Measurements from ENCODE around the gene RABL3.

GRCh38 chr3:120684896-120685295 is 57.4 kb downstream of the RABL3 start:
- TF ChIP-seq POLR2A (IDR thresholded peaks at IDR 0.05), result no peak
- TF ChIP-seq CTCF (IDR thresholded peaks at IDR 0.05), result no peak
